ENCODE results near the gene TMEM242.

TMEM242 gene

GRCh38 chr6:157267654-157268053, 55.7 kb downstream of the TMEM242 start:
- Histone ChIP-seq H3K4me3 (replicated peaks; ENCODE audit: low read depth, low read length) (no peak overlapping the region), H3K36me3 (ENCODE audit: control insufficient read depth, insufficient read depth, low read length) (no peaks in the 10 kb centered on the region), H3K27me3 (replicated peaks; ENCODE audit: control insufficient read depth, insufficient read depth, low read length) (0 out of 2 replicates have a peak, but pooled peaks cover 2% of the 10 kb centered on the region)
- TF ChIP-seq CTCF (IDR thresholded peaks at IDR 0.05; ENCODE audit: insufficient read depth, low read length, poor library complexity, severe bottlenecking) = no peak
- no peak for DNase-seq (ENCODE audit: extremely low read depth, insufficient read length)

GRCh38 chr6:157267109-157267611, 56.2 kb downstream of the TMEM242 start:
- Histone ChIP-seq H3K4me3 (replicated peaks; ENCODE audit: low read depth, low read length) (no peak overlapping the region), H3K36me3 (ENCODE audit: control insufficient read depth, insufficient read depth, low read length) (no peaks in the 10 kb centered on the region), H3K27me3 (replicated peaks; ENCODE audit: control insufficient read depth, insufficient read depth, low read length) (0 out of 2 replicates have a peak, but pooled peaks cover 2% of the 10 kb centered on the region)
- DNase-seq (ENCODE audit: extremely low read depth, insufficient read length) = no peak
- TF ChIP-seq CTCF (IDR thresholded peaks at IDR 0.05; ENCODE audit: insufficient read depth, low read length, poor library complexity, severe bottlenecking) = no peak

DNA sequence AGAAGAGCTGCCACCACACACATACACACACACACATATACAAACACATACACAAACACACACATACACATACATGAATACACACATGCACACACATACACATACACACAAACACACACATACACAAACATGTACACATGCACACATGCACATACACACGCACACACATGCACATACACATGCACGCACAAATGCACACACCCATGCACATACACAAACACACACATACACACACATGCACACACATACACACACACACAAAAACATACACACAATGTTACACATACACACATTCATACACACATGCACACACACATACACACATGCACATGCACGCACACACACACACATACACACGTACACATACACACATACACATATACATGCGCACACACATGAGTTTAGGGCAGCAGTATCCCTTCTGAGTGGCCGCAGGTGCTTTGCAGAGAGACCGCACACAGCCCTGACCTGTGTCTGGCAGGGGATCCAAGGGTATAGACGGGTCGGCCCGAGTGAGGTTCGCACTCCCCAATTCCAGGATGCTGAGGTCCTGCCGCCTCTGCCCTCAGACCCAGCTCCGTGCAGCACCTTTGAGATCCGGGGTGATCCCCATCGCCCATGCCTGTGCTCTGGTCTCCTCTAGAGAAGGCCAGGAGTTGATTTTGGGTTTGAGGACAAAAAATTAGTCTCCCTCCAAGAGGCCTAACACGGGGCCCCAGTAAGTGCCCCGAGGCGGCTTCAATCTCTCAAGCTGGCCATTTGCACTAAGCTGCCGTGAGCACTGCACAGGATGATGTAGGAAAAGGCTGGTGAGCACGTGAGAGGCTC, 56.8 kb downstream of the TMEM242 start:
- Histone ChIP-seq H3K36me3 (ENCODE audit: control insufficient read depth, insufficient read depth, low read length) (no peaks in the 10 kb centered on the region), H3K4me3 (replicated peaks; ENCODE audit: low read depth, low read length) (no peak overlapping the region), H3K27me3 (replicated peaks; ENCODE audit: control insufficient read depth, insufficient read depth, low read length) (0 out of 2 replicates have a peak, but pooled peaks cover 2% of the 10 kb centered on the region)
- no peak for TF ChIP-seq CTCF (IDR thresholded peaks at IDR 0.05; ENCODE audit: insufficient read depth, low read length, poor library complexity, severe bottlenecking)
- DNase-seq (ENCODE audit: extremely low read depth, insufficient read length) = no peak

GRCh38 chr6:157265635-157266034, 57.7 kb downstream of the TMEM242 start:
- Histone ChIP-seq H3K36me3 (ENCODE audit: control insufficient read depth, insufficient read depth, low read length) (no peaks in the 10 kb centered on the region), H3K27me3 (replicated peaks; ENCODE audit: control insufficient read depth, insufficient read depth, low read length) (0 out of 2 replicates have a peak, but pooled peaks cover 2% of the 10 kb centered on the region), H3K4me3 (replicated peaks; ENCODE audit: low read depth, low read length) (no peak overlapping the region)
- TF ChIP-seq CTCF (IDR thresholded peaks at IDR 0.05; ENCODE audit: insufficient read depth, low read length, poor library complexity, severe bottlenecking) = no peak
- no peak for DNase-seq (ENCODE audit: extremely low read depth, insufficient read length)

GRCh38 chr6:157265186-157265585, 58.1 kb downstream of the TMEM242 start:
- DNase-seq (ENCODE audit: extremely low read depth, insufficient read length) = no peak
- no peak overlapping the region for H3K4me3 ChIP-seq (replicated peaks; ENCODE audit: low read depth, low read length)
- no peaks in the 10 kb centered on the region for H3K36me3 ChIP-seq (ENCODE audit: control insufficient read depth, insufficient read depth, low read length)
- TF ChIP-seq CTCF (IDR thresholded peaks at IDR 0.05; ENCODE audit: insufficient read depth, low read length, poor library complexity, severe bottlenecking) = no peak
- 0 out of 2 replicates have a peak, but pooled peaks cover 2% of the 10 kb centered on the region for H3K27me3 ChIP-seq (replicated peaks; ENCODE audit: control insufficient read depth, insufficient read depth, low read length)
